ENCODE data around the gene NOS1.

NOS1 gene

GRCh38 chr12:117172168-117172567, 189.3 kb downstream of the NOS1 start:
- no peak for TF ChIP-seq GATA3 (IDR thresholded peaks at IDR 0.05; ENCODE audit: low read depth, low read length)
- no peak for TF ChIP-seq GATA2 (IDR thresholded peaks at IDR 0.05; ENCODE audit: low read depth, low read length)

- TF ChIP-seq GATA2 (IDR thresholded peaks at IDR 0.05; ENCODE audit: low read depth, low read length) (no peak), GATA3 (IDR thresholded peaks at IDR 0.05; ENCODE audit: low read depth, low read length) (no peak)
These were observed 189.8 kb downstream of the NOS1 start for GRCh38 chr12:117171499-117172162.

GRCh38 chr12:117169548-117169947, 191.9 kb downstream of the NOS1 start:
- TF ChIP-seq GATA2 (IDR thresholded peaks at IDR 0.05; ENCODE audit: low read depth, low read length) (no peak), GATA3 (IDR thresholded peaks at IDR 0.05; ENCODE audit: low read depth, low read length) (no peak)

- TF ChIP-seq GATA2 (IDR thresholded peaks at IDR 0.05; ENCODE audit: low read depth, low read length) (no peak), GATA3 (IDR thresholded peaks at IDR 0.05; ENCODE audit: low read depth, low read length) (no peak)
These were observed 192.4 kb downstream of the NOS1 start for GRCh38 chr12:117168976-117169375.

GRCh38 chr12:117167769-117168168, 193.7 kb downstream of the NOS1 start:
- no peak for TF ChIP-seq GATA2 (IDR thresholded peaks at IDR 0.05; ENCODE audit: low read depth, low read length)
- no peak for TF ChIP-seq GATA3 (IDR thresholded peaks at IDR 0.05; ENCODE audit: low read depth, low read length)

GRCh38 chr12:117166107-117166506, 195.3 kb downstream of the NOS1 start:
- no peak for TF ChIP-seq GATA2 (IDR thresholded peaks at IDR 0.05; ENCODE audit: low read depth, low read length)
- TF ChIP-seq GATA3 (IDR thresholded peaks at IDR 0.05; ENCODE audit: low read depth, low read length), result no peak

- TF ChIP-seq GATA3 (IDR thresholded peaks at IDR 0.05; ENCODE audit: low read depth, low read length) (no peak), GATA2 (IDR thresholded peaks at IDR 0.05; ENCODE audit: low read depth, low read length) (no peak)
These were observed 196.1 kb downstream of the NOS1 start for GRCh38 chr12:117165342-117165741.

- TF ChIP-seq GATA2 (IDR thresholded peaks at IDR 0.05; ENCODE audit: low read depth, low read length) (no peak), GATA3 (IDR thresholded peaks at IDR 0.05; ENCODE audit: low read depth, low read length) (no peak)
These were observed 198.8 kb downstream of the NOS1 start for GRCh38 chr12:117162633-117163032.

GRCh38 chr12:117162167-117162539, 199.3 kb downstream of the NOS1 start:
- TF ChIP-seq GATA3 (IDR thresholded peaks at IDR 0.05; ENCODE audit: low read depth, low read length) (no peak), GATA2 (IDR thresholded peaks at IDR 0.05; ENCODE audit: low read depth, low read length) (no peak)

GRCh38 chr12:117161460-117162166, 199.8 kb downstream of the NOS1 start:
- TF ChIP-seq GATA2 (IDR thresholded peaks at IDR 0.05; ENCODE audit: low read depth, low read length) (no peak), GATA3 (IDR thresholded peaks at IDR 0.05; ENCODE audit: low read depth, low read length) (no peak)

GRCh38 chr12:117159674-117160073, 201.8 kb downstream of the NOS1 start:
- TF ChIP-seq GATA3 (IDR thresholded peaks at IDR 0.05; ENCODE audit: low read depth, low read length) (no peak), GATA2 (IDR thresholded peaks at IDR 0.05; ENCODE audit: low read depth, low read length) (no peak)

GRCh38 chr12:117158911-117159553, 202.4 kb downstream of the NOS1 start:
- TF ChIP-seq GATA3 (IDR thresholded peaks at IDR 0.05; ENCODE audit: low read depth, low read length) (no peak), GATA2 (IDR thresholded peaks at IDR 0.05; ENCODE audit: low read depth, low read length) (no peak)

Measured in SH-SY5Y (cell line).